Activated gamma-delta T cell treated with anti-CD3 and anti-CD28 coated beads, Interleukin-2, amount 50 U/mL, for 16 hours (primary cell): ENCODE measurements around the gene SEH1L.
A peak's percentile ranks its signal among the peaks of the same experiment; 100 is the strongest.
"Not testable (repeated sequence)": the region's sequence is repeated elsewhere in the genome, so short reads cannot be mapped to it uniquely, and the experiment has no call there.

Source experiments
- DNase-seq: peaks from one replicate; pipeline ENCODE4 v3.0.0-alpha.2; 2020; ENCODE audit warnings: low read depth

SEH1L gene, protein sequence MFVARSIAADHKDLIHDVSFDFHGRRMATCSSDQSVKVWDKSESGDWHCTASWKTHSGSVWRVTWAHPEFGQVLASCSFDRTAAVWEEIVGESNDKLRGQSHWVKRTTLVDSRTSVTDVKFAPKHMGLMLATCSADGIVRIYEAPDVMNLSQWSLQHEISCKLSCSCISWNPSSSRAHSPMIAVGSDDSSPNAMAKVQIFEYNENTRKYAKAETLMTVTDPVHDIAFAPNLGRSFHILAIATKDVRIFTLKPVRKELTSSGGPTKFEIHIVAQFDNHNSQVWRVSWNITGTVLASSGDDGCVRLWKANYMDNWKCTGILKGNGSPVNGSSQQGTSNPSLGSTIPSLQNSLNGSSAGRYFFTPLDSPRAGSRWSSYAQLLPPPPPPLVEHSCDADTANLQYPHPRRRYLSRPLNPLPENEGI

DNA sequence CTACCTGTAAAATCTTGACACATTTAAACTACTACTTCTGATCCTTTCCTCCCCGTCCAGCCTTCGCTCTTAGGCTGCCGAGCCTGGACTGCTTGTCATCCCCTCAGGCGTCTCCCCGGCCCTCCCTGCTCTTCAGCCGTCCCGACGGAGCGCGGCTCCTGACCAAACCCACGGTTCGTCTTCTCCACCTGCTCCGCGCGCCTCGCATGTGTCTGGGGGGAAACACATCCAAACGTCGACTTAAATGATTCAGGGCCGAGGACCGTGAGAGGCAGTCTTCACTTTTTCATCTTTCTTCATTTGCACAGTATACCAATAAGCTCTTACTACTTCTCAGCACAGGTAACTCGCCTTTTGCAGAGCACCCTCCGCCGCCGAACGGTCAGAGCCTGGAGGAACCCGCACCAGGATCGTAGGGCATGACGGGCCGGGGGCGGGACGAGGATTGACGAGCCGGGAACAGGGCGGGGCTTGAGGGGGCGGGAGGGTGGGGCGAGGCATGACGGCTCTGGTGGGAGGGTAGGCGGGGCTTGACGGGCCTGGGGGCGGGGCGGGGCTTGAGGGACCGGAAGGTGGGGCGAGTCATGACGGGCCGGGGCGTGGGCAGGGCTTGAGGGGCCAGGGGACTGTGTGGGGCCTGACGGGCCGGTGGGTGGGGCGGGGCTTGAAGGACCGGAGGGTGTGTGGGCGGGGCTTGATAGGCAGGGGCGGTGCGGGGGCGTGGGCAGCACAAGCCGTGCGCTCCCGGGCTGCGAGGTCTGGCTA is at the start of gene SEH1L:
Gene SEH1L, plus strand, starts transcription at position 727 of the 765 bp plus-strand sequence. CDS start 111 bp downstream, outside the sequence.
- peak; percentile 99 for DNase-seq

DNA sequence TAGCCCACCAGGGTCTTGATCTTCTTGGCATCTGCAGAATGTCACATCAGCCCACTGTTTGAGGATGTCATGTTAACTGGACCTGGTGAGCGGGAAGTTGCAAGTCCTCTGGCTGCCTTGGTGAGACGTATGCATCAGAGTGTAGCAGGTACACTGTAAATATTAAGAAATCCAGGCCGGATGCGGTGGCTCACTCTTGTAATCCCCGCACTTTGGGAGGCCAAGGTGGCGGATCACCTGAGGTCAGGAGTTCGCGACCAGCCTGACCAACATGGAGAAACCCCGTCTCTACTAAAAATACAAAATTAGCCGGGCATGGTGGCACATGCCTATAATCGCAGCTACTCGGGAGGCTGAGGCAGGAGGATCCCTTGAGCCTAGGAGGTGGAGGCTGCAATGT is 46.6 kb upstream of the SEH1L start:
- not testable (repeated sequence) for DNase-seq

DNA sequence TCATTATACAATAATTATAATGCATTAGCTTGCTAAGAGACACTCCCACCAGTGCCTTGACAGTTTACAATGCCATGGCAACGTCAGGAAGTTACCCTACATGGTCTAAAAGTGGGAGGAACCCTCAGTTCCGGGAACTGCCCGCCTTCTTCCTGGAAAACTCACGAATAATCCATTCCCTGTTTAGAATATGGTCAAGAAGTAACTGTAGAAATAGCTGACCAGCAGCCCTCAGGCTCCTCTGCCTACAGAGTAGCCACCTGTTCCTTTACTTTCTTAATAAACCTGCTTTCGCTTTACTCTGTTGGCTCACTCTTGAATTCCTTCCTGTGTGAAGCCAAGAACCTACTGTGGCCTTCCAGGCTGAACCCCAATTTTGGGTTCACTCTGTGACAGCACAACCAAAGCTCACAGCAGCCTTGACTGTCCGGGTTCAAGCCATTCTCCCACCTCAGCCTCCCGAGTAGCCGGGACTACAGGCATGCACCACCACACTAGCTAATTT is 43.7 kb upstream of the SEH1L start:
- no peak for DNase-seq

DNA sequence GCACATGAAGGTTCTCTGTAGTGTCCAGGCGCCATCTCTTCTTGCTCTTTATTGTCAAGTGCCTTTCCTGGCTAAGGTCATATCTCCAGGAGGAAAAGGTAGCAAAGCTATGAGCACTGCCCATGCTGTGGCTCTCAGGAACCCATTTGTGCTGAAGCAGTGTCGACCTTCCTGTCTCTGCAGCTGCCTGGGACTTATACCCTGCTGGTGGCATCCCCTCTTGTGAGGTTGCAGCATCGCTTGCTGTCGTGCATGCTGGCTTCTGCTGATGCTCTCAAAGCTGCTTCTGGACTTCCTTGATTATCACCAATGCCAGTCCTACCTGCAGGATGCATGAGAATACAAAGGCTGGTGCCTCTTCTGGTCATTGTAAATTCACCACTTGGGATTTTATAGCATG is 41.7 kb upstream of the SEH1L start:
- DNase-seq: no peak

DNA sequence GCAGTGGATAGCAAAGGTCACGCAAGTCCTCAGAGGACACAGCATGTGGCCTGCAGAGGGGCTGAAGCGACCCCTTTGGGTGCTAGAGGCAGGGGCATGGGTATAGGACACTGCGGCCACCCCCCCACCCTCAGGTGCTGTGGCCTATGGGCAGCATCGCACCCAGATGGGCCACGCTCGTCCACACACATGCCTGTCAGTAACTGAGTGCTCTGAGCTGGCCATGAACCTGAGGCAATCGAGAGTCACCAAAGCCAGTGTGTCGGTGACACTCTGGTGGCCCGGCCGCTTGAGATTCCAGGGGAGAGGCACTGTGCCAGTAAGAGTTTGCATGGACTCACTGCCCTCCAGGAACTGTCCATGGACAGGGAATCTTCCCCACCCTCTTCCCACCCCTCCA is 41.0 kb upstream of the SEH1L start:
- no peak for DNase-seq

DNA sequence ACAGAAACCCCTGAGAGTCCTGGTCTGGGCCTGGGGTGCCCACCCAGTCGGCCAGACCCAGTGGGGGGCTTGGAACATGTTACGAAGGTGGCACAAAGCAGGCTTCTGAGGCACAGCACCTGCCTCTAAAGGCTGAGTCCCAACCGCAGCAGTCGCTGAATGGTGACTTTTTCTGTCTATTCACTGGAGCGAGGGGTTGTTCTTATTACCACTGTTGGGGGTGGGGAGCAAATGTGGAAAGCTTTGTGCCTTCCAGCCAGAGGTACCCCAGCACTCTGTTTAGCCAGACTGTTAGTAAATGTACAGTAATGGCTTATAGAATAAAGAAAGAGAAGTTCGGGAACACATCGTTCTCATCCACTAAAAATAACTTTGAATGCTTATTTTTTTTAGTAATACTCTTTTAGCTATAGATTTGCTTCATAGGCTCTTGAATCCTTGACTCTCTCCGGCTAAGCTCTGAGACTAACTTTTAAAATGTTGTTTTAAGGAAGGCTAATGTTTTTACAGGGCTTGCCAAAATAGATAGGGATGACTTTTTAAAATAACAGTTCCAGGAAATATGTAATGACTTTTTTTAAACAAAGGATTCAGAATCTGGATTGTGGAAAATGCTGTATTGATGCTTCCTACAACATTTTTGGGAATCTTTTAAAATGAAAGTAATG is 40.4 kb upstream of the SEH1L start:
- no peak for DNase-seq

DNA sequence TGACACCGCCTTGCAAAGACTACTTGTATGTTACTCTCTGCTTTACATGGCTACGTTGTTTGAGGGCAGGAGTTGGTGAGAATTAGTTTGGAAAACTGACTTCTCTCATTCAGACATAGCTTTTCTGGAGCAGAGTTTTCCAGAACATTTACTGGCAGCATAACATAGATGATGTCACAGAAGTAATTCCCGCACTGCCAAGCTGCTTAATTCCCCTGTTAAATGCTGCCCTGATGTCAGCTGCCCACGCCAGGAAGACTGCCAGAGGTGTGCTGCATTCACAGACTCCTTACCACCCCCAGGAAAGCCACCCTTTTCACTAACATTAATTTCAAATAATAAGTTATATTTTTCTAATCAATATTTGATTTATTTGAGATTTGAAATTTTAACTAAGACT is 39.1 kb upstream of the SEH1L start:
- no peak for DNase-seq

DNA sequence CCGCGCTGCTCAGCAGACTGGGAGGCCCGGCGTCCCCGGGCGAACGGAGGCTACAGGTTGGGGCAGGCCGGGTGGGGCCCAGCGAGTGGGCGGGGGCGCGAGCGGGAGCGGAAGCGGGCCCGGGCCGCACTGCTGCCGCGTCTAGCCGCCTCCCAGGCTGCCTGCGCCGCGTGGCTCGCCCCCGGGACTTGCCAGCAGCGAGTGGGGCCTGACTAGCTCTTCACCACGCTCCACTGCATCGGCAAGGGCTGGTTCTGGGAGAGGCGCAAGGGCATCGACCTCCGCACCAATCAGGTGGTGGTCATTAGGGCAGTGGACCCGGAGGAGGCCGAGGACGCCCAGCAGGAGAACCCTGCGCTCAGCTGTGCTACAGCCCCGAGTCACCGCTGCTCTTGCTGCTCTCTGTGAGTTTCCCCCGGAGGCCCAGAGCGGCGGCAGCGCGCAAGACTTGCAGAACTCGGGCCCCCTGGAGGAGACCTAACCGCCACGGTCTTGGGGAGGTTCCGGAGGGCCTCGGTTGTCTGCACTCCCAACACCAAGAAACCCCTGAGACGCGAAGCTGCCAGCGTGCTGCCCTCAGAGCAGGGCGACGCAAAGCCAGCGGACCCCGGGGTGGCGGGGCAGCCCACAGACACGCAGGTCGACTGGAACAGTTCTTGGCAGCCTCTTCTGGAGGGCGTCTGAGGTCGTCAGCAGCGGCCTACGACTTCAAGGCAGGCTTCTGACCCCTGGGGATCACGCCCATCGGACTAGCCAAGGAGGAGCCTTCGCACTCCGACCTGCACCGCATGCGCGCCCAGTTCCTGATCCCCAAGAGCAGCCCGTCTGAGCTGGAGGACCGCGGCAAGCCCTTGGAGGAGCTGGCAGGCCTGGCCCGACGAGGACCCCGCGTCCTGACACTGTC is 36.5 kb upstream of the SEH1L start:
- peak; percentile 46 for DNase-seq

DNA sequence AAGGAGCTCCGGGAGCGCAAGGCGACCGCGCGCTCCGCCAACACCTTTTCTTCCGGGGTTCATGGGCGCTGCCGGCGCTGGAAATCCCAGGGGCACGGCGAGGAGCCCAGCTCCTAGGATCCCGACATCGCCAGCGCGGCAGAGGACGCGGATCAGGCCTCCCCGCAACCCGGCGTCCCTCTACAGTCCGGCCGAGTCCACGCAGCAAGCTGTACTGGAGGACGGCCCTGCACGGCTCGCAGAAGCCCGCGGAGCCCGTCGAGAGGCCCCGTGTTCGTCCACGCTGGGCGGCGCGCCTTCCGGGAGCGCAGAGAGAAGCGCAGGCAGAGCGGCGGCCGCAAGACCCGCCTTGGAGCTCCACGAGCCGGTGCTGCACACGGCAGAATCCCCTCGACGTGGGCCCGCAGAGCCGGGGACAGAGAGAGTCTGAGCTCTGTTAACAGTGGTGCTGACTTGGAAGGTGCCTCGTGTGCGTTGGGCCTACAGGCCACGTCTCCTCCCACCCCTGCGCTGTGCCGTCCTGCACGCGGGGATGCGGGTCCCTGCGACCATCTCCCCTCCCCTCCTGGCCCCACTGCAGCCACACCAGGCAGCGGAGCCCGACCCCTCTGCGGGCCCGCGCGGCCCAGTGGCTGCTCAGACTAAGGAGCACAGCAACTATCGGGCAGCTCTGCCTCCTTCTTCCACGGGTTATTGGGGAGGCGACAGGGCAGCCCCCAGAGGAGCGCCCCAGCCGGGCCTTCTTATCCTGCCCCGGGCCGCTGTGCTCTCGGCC is 35.7 kb upstream of the SEH1L start:
- no peak for DNase-seq

DNA sequence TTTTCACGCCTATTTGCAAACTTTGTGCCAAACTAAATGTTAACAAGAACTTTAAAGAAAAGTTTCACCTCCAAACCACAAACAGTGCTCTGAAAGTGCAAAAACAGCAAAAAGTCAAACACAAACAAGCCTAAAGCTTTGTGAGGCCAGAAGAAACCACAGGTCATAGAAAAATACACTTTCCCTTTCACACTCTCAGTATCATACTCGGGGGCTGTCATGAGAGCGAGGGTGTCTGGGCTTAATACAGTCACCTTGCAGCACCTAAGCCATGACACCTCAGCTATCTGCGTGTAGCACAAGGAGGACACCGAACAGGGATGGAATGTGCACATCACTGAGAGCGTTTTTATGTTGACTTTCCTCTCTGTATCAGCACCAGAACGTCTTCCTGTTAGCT is 26.6 kb upstream of the SEH1L start:
- peak; percentile 22 for DNase-seq

DNA sequence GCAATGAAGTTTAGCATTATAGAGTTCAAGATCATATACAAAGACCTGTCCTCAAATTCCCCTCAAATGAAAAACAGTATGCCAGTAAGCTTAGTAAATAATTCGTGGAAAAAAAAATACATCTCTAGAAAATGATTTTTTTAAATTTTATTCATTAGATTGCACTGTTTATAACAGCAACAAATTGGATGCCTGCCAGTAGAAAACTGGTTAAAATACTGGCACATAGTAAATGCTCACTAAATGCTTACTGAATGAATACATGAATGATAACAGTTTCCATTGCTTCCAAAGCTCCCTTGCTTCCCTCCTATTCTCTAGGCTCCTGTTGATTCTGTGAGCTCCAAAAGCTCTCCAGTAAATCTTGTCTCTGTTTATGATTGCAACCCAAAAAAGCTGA is 25.5 kb upstream of the SEH1L start:
- no peak for DNase-seq

DNA sequence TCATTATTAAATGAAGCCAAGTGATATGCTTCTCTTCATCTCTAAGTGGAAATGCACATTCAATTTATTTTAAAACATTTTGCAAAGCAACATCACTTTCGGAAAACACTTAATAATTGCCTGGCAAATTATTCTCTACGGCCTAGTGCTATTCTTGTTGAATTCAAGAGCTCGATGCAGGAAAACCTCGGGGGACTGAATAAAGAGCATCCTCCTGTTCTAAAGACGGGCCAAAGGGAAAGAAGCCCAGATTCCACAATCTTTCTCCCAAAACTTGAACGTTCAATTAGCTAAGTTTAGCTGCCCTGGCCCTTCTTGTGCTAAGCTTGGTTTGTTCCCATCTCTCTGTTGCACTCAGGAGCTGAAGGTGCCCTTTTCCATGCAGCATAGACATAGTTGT is 23.2 kb upstream of the SEH1L start:
- no peak for DNase-seq

DNA sequence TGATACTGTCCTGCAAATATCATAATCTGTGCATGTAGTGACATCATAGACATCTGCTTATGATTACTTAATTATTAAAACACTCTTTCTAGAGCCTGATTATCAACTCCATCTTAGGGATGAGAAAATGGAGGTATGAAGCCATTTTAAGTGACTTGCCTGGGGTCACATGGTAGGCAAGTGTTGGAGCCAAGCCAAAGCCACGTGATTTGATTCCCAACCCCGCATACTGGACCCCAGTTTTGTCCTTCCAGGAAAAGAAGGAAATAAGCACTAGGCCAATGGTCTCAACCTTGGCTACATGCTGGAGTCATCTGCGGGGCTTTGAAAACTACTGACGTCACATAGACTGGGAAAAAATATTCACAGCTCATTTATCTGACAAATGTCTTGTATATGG is 19.6 kb upstream of the SEH1L start:
- DNase-seq: no peak

DNA sequence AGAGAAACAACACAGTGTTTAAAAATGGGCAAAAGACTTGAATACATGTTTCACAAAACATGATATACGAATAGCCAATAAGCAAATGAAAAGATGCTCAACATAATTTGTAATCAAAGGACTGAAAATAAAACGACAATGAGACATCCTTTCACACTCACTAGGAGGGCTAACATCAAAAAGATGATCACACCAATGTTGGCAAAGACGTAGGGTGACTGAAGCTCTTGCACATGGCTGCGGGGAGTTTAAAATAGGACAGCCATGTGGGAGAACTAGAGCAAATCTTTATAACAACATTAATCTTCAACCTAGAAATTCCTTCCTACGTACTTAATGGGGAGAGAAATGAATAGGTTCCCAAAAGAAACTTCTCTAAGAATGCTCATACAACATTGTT is 19.2 kb upstream of the SEH1L start:
- DNase-seq: no peak

DNA sequence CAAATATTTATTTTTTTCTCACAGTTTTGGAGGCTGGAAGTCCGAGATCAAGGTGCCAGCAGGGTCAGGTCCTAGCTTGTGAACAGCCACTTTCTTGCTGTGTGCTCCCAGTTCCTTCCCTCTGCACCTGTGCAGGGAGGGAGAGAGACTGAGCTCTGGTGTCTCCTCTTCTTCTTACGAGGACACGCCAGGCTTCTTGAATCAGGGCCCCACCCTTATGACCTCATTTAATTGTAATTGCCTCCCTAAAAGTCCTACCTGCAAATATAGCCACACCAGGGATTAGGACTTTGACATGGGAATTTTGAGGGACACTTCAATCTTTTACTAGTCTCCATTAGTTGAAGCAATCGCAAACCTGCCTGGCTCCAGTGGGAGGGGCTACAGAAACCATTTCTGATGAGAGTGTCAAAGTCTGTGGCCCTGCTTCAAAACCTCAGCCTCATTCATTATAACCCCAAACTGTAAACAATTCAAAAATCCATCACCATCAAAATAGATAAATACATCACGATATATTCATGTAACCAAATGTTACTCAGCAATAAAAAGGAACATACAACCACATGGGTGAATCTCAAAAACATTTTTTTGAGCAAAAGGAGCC is 18.2 kb upstream of the SEH1L start:
- DNase-seq: no peak

DNA sequence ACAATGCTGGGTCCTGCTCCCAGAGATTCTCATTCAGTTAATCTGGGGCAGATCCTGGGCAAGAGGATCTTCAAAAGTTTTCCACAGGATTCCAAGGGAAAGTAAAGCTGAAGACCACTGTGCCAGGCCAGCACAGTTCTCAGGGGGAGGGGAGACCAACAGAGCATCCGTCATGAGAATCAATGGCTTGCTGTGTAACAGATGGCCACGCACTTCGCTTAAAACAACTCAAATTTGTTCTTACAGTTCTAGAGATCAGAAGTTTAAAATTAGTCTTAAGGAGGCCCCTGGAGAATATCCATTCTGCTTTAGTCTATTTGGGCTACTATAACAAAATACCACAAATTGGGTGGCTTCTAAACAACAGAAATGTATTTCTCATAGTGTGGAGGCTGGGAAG is 17.4 kb upstream of the SEH1L start:
- no peak for DNase-seq

DNA sequence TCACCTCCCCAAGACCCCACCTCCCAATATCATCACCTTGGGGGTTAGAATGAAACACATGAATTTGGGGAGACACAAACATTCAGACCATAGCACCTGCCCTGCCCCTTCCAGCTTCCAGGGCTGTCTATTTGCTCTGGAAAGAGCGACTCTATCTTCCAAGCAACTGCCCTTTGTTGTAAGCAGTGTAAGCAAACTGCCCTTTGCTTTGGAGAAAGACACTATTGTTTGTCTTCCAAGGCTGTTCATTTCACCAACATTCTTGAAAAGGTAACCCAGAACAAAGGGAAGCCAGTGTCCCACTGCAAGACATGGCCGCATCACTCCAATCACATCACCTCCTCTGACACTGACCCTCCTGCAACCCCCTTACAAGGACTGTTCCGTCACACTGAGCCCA is 16.9 kb upstream of the SEH1L start:
- no peak for DNase-seq

DNA sequence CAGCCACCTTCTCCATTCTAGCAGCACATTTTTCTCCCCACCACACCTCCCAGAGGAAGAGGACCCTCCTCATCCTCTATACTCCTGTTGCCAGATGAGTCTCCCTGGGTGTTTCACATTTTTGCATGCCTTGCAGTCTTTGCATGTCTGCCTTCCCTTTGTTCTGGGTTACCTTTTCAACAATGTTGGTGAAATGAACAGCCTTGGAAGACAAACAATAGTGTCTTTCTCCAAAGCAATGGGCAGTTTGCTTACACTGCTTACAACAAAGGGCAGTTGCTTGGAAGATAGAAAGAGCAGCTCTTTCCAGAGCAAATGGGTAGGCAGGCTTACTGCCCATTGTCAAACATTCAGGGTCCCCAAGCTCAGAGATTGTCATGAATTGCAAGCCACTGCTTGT is 14.5 kb upstream of the SEH1L start:
- DNase-seq: no peak

DNA sequence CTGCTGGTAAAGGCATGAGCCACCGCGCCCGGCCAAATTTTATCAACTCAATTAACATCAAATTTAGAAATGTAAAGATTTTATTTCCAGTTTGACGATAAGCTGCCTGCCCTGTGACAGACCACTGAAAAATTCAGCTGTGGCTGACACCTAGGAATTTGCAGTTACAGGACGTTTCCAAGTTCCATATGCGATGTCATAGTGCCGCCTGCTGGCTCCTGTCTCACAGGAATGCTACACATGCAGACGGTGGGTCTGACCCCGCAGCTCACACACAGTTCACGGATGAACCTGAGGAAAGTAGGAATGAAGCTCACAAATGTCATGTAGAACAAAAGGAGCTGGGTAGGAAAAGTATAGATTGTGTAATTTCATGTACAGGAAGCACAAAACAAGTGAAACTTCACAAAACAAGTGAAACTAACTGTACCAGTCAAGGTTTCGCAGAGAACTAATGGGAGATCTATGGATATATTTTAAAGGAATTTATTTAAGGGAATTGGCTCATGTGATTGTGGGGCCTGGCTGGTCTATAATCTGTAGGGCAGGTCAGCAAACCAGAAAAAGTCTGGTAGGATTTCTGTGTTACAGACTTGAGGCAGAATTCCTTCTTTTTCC is 13.2 kb upstream of the SEH1L start:
- DNase-seq: peak; percentile 66

DNA sequence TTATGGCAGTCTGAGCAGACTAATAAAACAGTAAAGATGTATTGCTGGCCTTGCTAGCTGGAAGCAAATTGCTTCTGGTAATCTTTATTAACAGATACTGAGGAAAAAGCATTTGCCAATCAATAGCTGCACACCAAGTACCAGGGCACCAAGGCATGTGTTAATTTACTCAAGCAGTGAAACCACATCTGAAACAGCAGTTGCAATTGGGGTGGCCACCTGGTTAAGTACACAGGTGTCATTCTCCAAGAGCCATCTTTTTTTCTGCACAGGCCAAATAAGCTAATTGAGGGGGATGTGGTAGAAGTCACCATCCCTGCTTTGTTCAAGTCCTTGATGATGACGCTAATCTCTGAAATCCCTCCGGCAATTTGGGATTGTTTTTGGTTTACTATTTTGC is 8.6 kb upstream of the SEH1L start:
- DNase-seq: no peak
